22Rv1 (cell line): ENCODE results near the gene CLDN10.

Source experiments
- H3K27ac ChIP-seq: fragments of 450-650 bp; 2 replicates; pipeline ENCODE4 v1.5.1; 2017
- CTCF ChIP-seq: fragments of 450-650 bp; IDR thresholded peaks from 2 replicates; pipeline ENCODE4 v1.5.1; 2017; ENCODE audit warnings: mild to moderate bottlenecking
- ZFX ChIP-seq: fragments of 450-650 bp; IDR thresholded peaks from 2 replicates; pipeline ENCODE4 v1.6.1; 2017; ENCODE audit warnings: antibody characterized with exemption, borderline replicate concordance

Gene CLDN10

DNA sequence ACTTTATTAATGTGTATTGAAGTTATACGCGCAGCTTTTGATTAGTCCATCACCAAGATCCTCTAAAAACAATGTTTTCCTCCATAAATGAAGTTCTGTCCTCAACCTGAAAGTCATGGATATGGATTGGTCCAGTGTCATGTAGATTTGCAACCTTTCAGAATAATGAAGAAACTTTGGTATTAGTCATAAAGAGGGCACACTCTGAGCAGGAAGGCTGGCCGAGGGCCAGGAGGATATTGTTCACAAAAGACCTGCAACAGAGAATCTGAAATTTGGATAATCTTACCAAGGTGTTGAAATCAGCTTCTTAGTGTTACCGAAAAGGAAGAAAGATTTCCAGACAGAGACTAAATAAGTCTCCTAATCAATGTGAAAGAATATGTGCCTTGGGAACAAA, 20.7 kb downstream of the CLDN10 start:
- no peak overlapping the region for H3K27ac ChIP-seq
- TF ChIP-seq CTCF (no peak), ZFX (no peak)

DNA sequence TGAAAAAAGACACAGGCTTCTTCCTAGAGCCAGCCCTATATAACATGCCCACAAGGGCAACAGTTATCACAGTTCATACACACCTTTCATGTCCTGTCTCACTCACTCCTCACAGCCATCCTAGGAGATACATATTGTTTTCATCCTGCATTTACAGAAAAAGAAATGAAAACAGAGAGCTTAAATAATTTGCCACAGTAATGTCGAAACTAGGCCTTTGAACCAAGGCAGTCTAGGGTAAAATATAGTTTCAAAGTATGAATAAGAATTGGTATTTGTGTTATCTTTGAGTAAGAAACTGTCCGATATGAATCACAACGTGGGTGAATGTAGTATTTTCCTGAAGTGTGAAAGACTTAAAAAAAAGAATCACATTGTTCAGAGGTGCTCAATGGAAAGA, 26.8 kb downstream of the CLDN10 start:
- no peak overlapping the region for H3K27ac ChIP-seq
- TF ChIP-seq CTCF (no peak), ZFX (no peak)

DNA sequence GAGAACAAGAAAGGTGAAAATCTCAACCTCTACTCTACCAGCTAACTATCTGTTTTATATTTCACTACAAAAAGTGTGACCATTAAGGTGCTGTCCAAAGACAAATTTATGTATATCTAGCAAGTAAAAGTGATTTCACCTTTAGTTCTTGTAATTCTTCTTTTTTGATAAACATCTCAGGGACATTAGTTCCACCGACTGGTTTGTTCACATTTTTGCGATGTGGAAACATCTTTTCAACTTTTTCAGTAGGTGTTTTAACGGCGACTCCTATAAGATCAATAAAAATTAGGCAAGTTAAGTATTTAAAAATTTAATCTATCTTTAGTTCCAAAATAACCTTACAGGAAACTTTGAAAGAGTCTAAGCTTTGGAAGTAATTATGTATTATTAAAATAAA, 33.3 kb downstream of the CLDN10 start:
- TF ChIP-seq ZFX (no peak), CTCF (no peak)
- no peak overlapping the region for H3K27ac ChIP-seq

DNA sequence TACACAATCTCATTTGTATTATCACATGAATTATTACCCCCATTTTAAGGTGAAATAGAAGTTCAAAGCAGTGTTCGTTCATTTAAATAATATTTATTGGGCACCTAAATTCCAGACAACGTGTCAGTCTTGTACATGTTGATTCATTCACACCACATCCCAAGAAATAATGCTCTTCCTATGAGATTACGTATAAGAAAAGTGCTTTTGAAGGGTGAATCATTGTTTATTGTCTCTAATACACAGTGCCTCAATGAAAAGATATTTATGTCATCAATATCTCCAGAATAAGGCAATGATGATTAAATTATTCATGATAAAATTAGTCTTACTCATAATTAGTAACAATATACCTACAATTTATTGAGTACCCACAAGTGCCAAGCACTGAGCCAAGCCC, 35.6 kb downstream of the CLDN10 start:
- H3K27ac ChIP-seq, result no peak overlapping the region
- TF ChIP-seq ZFX, result no peak
- no peak for TF ChIP-seq CTCF

DNA sequence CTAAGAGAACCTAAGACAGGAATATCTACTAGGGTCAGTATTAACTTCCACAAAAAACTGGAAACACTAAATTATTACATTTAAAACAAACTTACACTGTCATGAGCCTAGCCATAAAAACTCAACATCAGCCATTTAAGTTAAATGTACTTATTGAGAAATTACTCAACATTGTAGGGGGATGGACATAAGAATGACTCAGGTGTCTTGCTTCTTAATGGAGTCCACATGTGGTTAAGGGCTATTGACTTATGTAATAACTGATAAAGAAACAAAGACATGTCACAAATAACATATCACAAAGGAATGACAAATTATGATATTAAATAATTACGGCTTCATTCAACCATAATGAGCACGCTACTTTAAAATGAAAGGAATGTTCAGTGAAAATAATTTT, 36.2 kb downstream of the CLDN10 start:
- TF ChIP-seq CTCF (no peak), ZFX (no peak)
- H3K27ac ChIP-seq, result no peak overlapping the region

- no peak overlapping the region for H3K27ac ChIP-seq
- TF ChIP-seq ZFX, result no peak
- TF ChIP-seq CTCF, result no peak
These were observed 40.9 kb downstream of the CLDN10 start for GRCh38 chr13:95593462-95593861.

DNA sequence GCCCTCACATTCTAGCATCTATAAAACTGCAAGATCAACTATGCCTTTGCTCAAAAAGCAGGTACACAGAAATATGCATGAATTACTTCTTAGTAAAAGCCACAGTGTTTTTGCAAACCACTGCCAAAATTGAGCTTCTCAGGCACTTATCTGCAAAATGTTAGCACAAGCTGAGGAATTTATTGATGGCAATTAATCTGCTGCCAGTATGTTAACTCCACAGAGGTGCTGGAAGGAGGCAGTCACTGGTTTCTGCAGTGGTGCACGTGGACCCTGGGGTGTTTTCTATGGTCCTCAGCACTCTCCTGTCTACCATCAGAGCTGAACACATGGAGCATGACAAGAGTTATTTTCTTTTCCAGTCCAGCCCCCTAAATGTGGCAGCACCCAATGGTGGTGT, 44.2 kb downstream of the CLDN10 start:
- TF ChIP-seq ZFX (no peak), CTCF (no peak)
- no peak overlapping the region for H3K27ac ChIP-seq
